Hepatocyte (in vitro differentiated cells): ENCODE results near the gene HSDL1. TPM values are rescaled to one million over a fixed set of nuclear protein-coding genes. Genes with fewer than 3 reads are reported as not detected.
"Not testable (repeated sequence)": the region's sequence is repeated elsewhere in the genome, so short reads cannot be mapped to it uniquely, and the experiment has no call there.

Source experiments
- DNase-seq: peaks from one replicate; pipeline ENCODE4 v3.0.0-alpha.2; 2016; ENCODE audit warnings: low spot score
- H2AFZ ChIP-seq: fragments of 200-600 bp; sonication (generic); 2 replicates; pipeline ENCODE4 v1.6.0; 2016; ENCODE audit warnings: antibody characterized with exemption, mild to moderate bottlenecking
- H3K27ac ChIP-seq: fragments of 200-600 bp; sonication (generic); 2 replicates; pipeline ENCODE4 v1.5.1; 2016; ENCODE audit warnings: mild to moderate bottlenecking
- H3K27me3 ChIP-seq: fragments of 200-600 bp; sonication (generic); 2 replicates; pipeline ENCODE4 v1.6.1; 2016
- H3K36me3 ChIP-seq: fragments of 200-600 bp; sonication (generic); replicated peaks from 2 replicates; pipeline ENCODE4 v1.5.1; 2016; ENCODE audit warnings: low read depth; ENCODE audit not compliant: insufficient read depth
- H3K4me1 ChIP-seq: fragments of 200-600 bp; sonication (generic); 2 replicates; pipeline ENCODE4 v1.5.1; 2016; ENCODE audit warnings: mild to moderate bottlenecking, moderate library complexity; ENCODE audit not compliant: insufficient read depth
- H3K4me2 ChIP-seq: fragments of 200-600 bp; sonication (generic); 2 replicates; pipeline ENCODE4 v1.6.0; 2016
- H3K4me3 ChIP-seq: fragments of 200-600 bp; sonication (generic); 2 replicates; pipeline ENCODE4 v1.5.1; 2016; ENCODE audit warnings: mild to moderate bottlenecking
- H3K79me2 ChIP-seq: fragments of 200-600 bp; sonication (generic); 2 replicates; pipeline ENCODE4 v1.6.0; 2017; ENCODE audit warnings: mild to moderate bottlenecking
- H3K9me2 ChIP-seq: fragments of 200-600 bp; sonication (generic); replicated peaks from 2 replicates; pipeline ENCODE4 v1.6.0; 2017; ENCODE audit warnings: mild to moderate bottlenecking; ENCODE audit not compliant: insufficient read depth
- H3K9me3 ChIP-seq: fragments of 200-600 bp; sonication (generic); 2 replicates; pipeline ENCODE4 v1.5.1; 2016; ENCODE audit warnings: low read depth, mild to moderate bottlenecking
- H4K20me1 ChIP-seq: fragments of 200-600 bp; sonication (generic); 2 replicates; pipeline ENCODE4 v1.6.0; 2016; ENCODE audit warnings: mild to moderate bottlenecking; ENCODE audit not compliant: insufficient read depth, poor library complexity, severe bottlenecking
- CTCF ChIP-seq: fragments of 200-600 bp; sonication (generic); IDR thresholded peaks from 2 replicates; pipeline ENCODE4 v1.5.1; 2016; ENCODE audit warnings: antibody characterized with exemption, mild to moderate bottlenecking; ENCODE audit not compliant: poor library complexity
- EZH2 ChIP-seq: fragments of 200-600 bp; sonication (generic); IDR thresholded peaks from 2 replicates; pipeline ENCODE4 v1.6.1; 2016; ENCODE audit warnings: antibody characterized with exemption, mild to moderate bottlenecking, borderline replicate concordance
- EZH2phosphoT487 ChIP-seq: fragments of 200-600 bp; sonication (generic); IDR thresholded peaks from one replicate; pipeline ENCODE4 v1.6.1; 2018; ENCODE audit warnings: antibody characterized with exemption, mild to moderate bottlenecking, low read depth, moderate library complexity; ENCODE audit not compliant: unreplicated experiment, severe bottlenecking
- WGBS: methylation state at CpG from one replicate; pipeline ENCODE4 v1.1.6; 2016; ENCODE audit warnings: low lambda C conversion rate; ENCODE audit errors: missing lambda C conversion rate; 5-methylcytosine and 5-hydroxymethylcytosine counted together
- polyA plus RNA-seq: library from polyadenylated mRNA; unstranded; fragments of >200 nt; fragmentation: Nextera tagmentation; extraction: Ambion mirVana; gene quantifications from 2 replicates; pipeline ENCODE4 v1.2.1, GENCODE V29; 2016
- total RNA-seq: library from RNA; depleted of rRNA; stranded (reverse); fragments of >200 nt; gene quantifications from 2 replicates; pipeline ENCODE4 v1.2.3, GENCODE V29; 2014

HSDL1 gene
- total and polyA plus RNA-seq, 2 experiments from 2014 or later: 14.3 to 24.9 TPM

- no peaks in the 10 kb centered on the region for H3K9me3 ChIP-seq
- DNase-seq: no peak
- H2AFZ ChIP-seq: no peak overlapping the region
- no peak overlapping the region for H3K4me3 ChIP-seq
- no peaks in the 10 kb centered on the region for H3K27me3 ChIP-seq
- H3K27ac ChIP-seq: no peak overlapping the region
- H3K79me2 ChIP-seq: peaks cover 9% of the 10 kb centered on the region
- H4K20me1 ChIP-seq: no peaks in the 10 kb centered on the region
- 90% methylated on average over 10 of the region's 10 CpGs for WGBS
- no peak for TF ChIP-seq EZH2phosphoT487
- no peak for TF ChIP-seq EZH2
- no peak for TF ChIP-seq CTCF
- H3K4me2 ChIP-seq: no peak overlapping the region
- H3K9me2 ChIP-seq: no peaks in the 10 kb centered on the region
- no peaks in the 10 kb centered on the region for H3K36me3 ChIP-seq
- H3K4me1 ChIP-seq: peaks cover 5% of the 10 kb centered on the region
These were observed 24.0 kb downstream of the HSDL1 start for GRCh38 chr16:84121007-84121406.

GRCh38 chr16:84120023-84120422, 25.0 kb downstream of the HSDL1 start:
- Histone ChIP-seq H3K4me2 (no peak overlapping the region), H3K36me3 (no peaks in the 10 kb centered on the region), H3K9me3 (no peaks in the 10 kb centered on the region), H3K27me3 (no peaks in the 10 kb centered on the region), H3K9me2 (no peaks in the 10 kb centered on the region), H3K4me1 (peaks cover 13% of the 10 kb centered on the region), H4K20me1 (peaks cover 7% of the 10 kb centered on the region), H2AFZ (no peak overlapping the region), H3K4me3 (no peak overlapping the region), H3K27ac (no peak overlapping the region), H3K79me2 (peaks cover 19% of the 10 kb centered on the region)
- DNase-seq: no peak
- TF ChIP-seq CTCF (no peak), EZH2phosphoT487 (no peak), EZH2 (no peak)
- WGBS: 84% methylated on average over 5 of the region's 5 CpGs

GRCh38 chr16:84119368-84119767, 25.6 kb downstream of the HSDL1 start:
- peaks cover 8% of the 10 kb centered on the region for H4K20me1 ChIP-seq
- H3K79me2 ChIP-seq: peaks cover 26% of the 10 kb centered on the region
- H3K9me2 ChIP-seq: no peaks in the 10 kb centered on the region
- no peaks in the 10 kb centered on the region for H3K27me3 ChIP-seq
- H2AFZ ChIP-seq: no peak overlapping the region
- TF ChIP-seq EZH2: no peak
- H3K36me3 ChIP-seq: no peaks in the 10 kb centered on the region
- no peak overlapping the region for H3K27ac ChIP-seq
- H3K4me3 ChIP-seq: no peak overlapping the region
- DNase-seq: no peak
- peaks cover 14% of the 10 kb centered on the region for H3K4me1 ChIP-seq
- no peak overlapping the region for H3K4me2 ChIP-seq
- WGBS: 86% methylated on average over 13 of the region's 13 CpGs
- H3K9me3 ChIP-seq: no peaks in the 10 kb centered on the region

- 93% methylated on average over 5 of the region's 5 CpGs for WGBS
These were observed 26.7 kb downstream of the HSDL1 start for GRCh38 chr16:84118315-84118714.

GRCh38 chr16:84117494-84117843, 27.5 kb downstream of the HSDL1 start:
- H2AFZ ChIP-seq: peak overlapping the region; percentile 80
- peak overlapping the region; percentile 82 for H3K4me2 ChIP-seq
- TF ChIP-seq EZH2phosphoT487: no peak
- no peak for TF ChIP-seq CTCF
- DNase-seq: no peak
- peak overlapping the region; percentile 96 for H3K27ac ChIP-seq
- peaks cover 14% of the 10 kb centered on the region for H3K4me1 ChIP-seq
- H4K20me1 ChIP-seq: peaks cover 16% of the 10 kb centered on the region
- H3K9me2 ChIP-seq: no peaks in the 10 kb centered on the region
- no peaks in the 10 kb centered on the region for H3K27me3 ChIP-seq
- H3K36me3 ChIP-seq: no peaks in the 10 kb centered on the region
- H3K79me2 ChIP-seq: peaks cover 45% of the 10 kb centered on the region
- H3K9me3 ChIP-seq: no peaks in the 10 kb centered on the region
- 10% methylated on average over 12 of the region's 12 CpGs for WGBS
- H3K4me3 ChIP-seq: peak overlapping the region; percentile 39

More at GRCh38 chr16:84118315-84118714, 26.7 kb downstream of the HSDL1 start:
- H3K9me3 ChIP-seq, H3K27me3 ChIP-seq, H3K4me3 ChIP-seq, H2AFZ ChIP-seq, H3K9me2 ChIP-seq, H3K36me3 ChIP-seq, H3K27ac ChIP-seq, DNase-seq: not testable (repeated sequence)
- Histone ChIP-seq H3K4me2 (peak overlapping the region; percentile 82), H3K4me1 (peaks cover 14% of the 10 kb centered on the region), H3K79me2 (peaks cover 36% of the 10 kb centered on the region), H4K20me1 (peaks cover 11% of the 10 kb centered on the region)
